AG10803 (cell line): Measurements from ENCODE around the gene HEXB.
"Not testable (repeated sequence)": the region's sequence is repeated elsewhere in the genome, so short reads cannot be mapped to it uniquely, and the experiment has no call there.

Source experiments
- DNase-seq: peaks from one replicate; pipeline ENCODE4 v3.0.0; 2010; ENCODE audit warnings: low read depth
- H3K4me3 ChIP-seq: 2 replicates; pipeline ENCODE4 v1.5.1; 2011; ENCODE audit warnings: mild to moderate bottlenecking, low read length, control low read depth
- CTCF ChIP-seq: conservative IDR thresholded peaks from 2 replicates; pipeline ENCODE4 v1.5.1; 2011; ENCODE audit warnings: mild to moderate bottlenecking, low read length, control low read depth, inconsistent platforms

Gene HEXB

GRCh38 chr5:74667396-74667795 lies 17.6 kb upstream of the HEXB start:
- peak; percentile 47 for DNase-seq
- no peak for TF ChIP-seq CTCF
- no peak overlapping the region for H3K4me3 ChIP-seq

- H3K4me3 ChIP-seq: no peak overlapping the region
- DNase-seq: no peak
- no peak for TF ChIP-seq CTCF
These were observed 15.2 kb upstream of the HEXB start for GRCh38 chr5:74669821-74670220.

- no peak for DNase-seq
- no peak overlapping the region for H3K4me3 ChIP-seq
- no peak for TF ChIP-seq CTCF
These were observed 14.5 kb upstream of the HEXB start for GRCh38 chr5:74670396-74671038.

GRCh38 chr5:74672215-74672877 lies 12.7 kb upstream of the HEXB start:
- DNase-seq: no peak
- no peak overlapping the region for H3K4me3 ChIP-seq
- TF ChIP-seq CTCF: no peak

GRCh38 chr5:74673011-74673790 lies 11.8 kb upstream of the HEXB start:
- peak overlapping the region; percentile 31 for H3K4me3 ChIP-seq
- peak; percentile 63 for DNase-seq
- peak; percentile 58 for TF ChIP-seq CTCF

- H3K4me3 ChIP-seq, DNase-seq: not testable (repeated sequence)
These were observed 8.6 kb upstream of the HEXB start for GRCh38 chr5:74676466-74676865.

GRCh38 chr5:74678123-74678522 lies 6.9 kb upstream of the HEXB start:
- DNase-seq: not testable (repeated sequence)

GRCh38 chr5:74679300-74679699 lies 5.7 kb upstream of the HEXB start:
- not testable (repeated sequence) for H3K4me3 ChIP-seq, DNase-seq

More at GRCh38 chr5:74678123-74678522, 6.9 kb upstream of the HEXB start:
- H3K4me3 ChIP-seq: not testable (repeated sequence)
